Trophoblast cell (in vitro differentiated cells and primary cell): ENCODE data around the gene TDRD15. TPM values are rescaled to one million over a fixed set of nuclear protein-coding genes. Genes with fewer than 3 reads are reported as not detected.
A peak's percentile ranks its signal among the peaks of the same experiment; 100 is the strongest.

Experiments used
- DNase-seq, 2 donors: peaks; one replicate each; pipeline ENCODE4 v3.0.0-alpha.2; 2016
- H2AFZ ChIP-seq: 2 replicates; pipeline ENCODE4 v1.6.1; 2013; ENCODE audit warnings: low read length, moderate library complexity, mild to moderate bottlenecking; ENCODE audit not compliant: insufficient read depth, poor library complexity
- H2AK5ac ChIP-seq: 2 replicates; pipeline ENCODE4 v1.6.1; 2013; ENCODE audit warnings: mild to moderate bottlenecking, low read length
- H2BK120ac ChIP-seq: 2 replicates; pipeline ENCODE4 v1.6.1; 2013; ENCODE audit warnings: low read length, mild to moderate bottlenecking, moderate library complexity; ENCODE audit not compliant: insufficient read depth, poor library complexity
- H2BK12ac ChIP-seq: 2 replicates; pipeline ENCODE4 v1.6.1; 2013; ENCODE audit warnings: mild to moderate bottlenecking, low read length, moderate library complexity
- H2BK5ac ChIP-seq: 2 replicates; pipeline ENCODE4 v1.6.1; 2013; ENCODE audit warnings: low read length, low read depth, moderate library complexity, mild to moderate bottlenecking; ENCODE audit not compliant: poor library complexity
- H3K14ac ChIP-seq: 2 replicates; pipeline ENCODE4 v1.6.1; 2013; ENCODE audit warnings: mild to moderate bottlenecking, low read length
- H3K18ac ChIP-seq: 2 replicates; pipeline ENCODE4 v1.6.1; 2013; ENCODE audit warnings: mild to moderate bottlenecking, low read length
- H3K23ac ChIP-seq: 2 replicates; pipeline ENCODE4 v1.6.1; 2013; ENCODE audit warnings: low read length
- H3K27ac ChIP-seq: 2 replicates; pipeline ENCODE4 v1.5.1; 2013; ENCODE audit warnings: low read depth, mild to moderate bottlenecking, inconsistent platforms, low read length, moderate library complexity
- H3K27me3 ChIP-seq: 2 replicates; pipeline ENCODE4 v1.6.1; 2013; ENCODE audit warnings: inconsistent platforms, mild to moderate bottlenecking, low read length, moderate library complexity; ENCODE audit not compliant: insufficient read depth
- H3K36me3 ChIP-seq, 2 experiments: 1 replicate in 1 of 2; 2 replicates in 1 of 2; pipeline ENCODE4 v1.6.1; 2013; ENCODE audit warnings: low read length in 2 of 2, mild to moderate bottlenecking in 2 of 2, moderate library complexity in 1 of 2; ENCODE audit not compliant: insufficient read depth in 2 of 2, control insufficient read depth in 1 of 2
- H3K4ac ChIP-seq: 2 replicates; pipeline ENCODE4 v1.6.1; 2013; ENCODE audit warnings: low read depth, mild to moderate bottlenecking, low read length, moderate library complexity
- H3K4me1 ChIP-seq, 2 experiments: 1 replicate in 1 of 2; 2 replicates in 1 of 2; pipeline ENCODE4 v1.6.1; 2013; ENCODE audit warnings: low read length in 2 of 2, mild to moderate bottlenecking in 2 of 2, moderate library complexity in 1 of 2; ENCODE audit not compliant: insufficient read depth in 2 of 2, control insufficient read depth in 1 of 2
- H3K4me2 ChIP-seq: 2 replicates; pipeline ENCODE4 v1.6.1; 2013; ENCODE audit warnings: inconsistent platforms, mild to moderate bottlenecking, low read length, moderate library complexity
- H3K4me3 ChIP-seq: 2 replicates; pipeline ENCODE4 v1.5.1; 2013; ENCODE audit warnings: mild to moderate bottlenecking, low read depth, low read length, inconsistent platforms
- H3K79me1 ChIP-seq: one replicate; pipeline ENCODE4 v1.6.1; 2013; ENCODE audit warnings: low read length
- H3K79me2 ChIP-seq: 2 replicates; pipeline ENCODE4 v1.6.1; 2013; ENCODE audit warnings: low read length, mild to moderate bottlenecking; ENCODE audit not compliant: control insufficient read depth, insufficient read depth, poor library complexity
- H3K9ac ChIP-seq: 2 replicates; pipeline ENCODE4 v1.6.1; 2013; ENCODE audit warnings: mild to moderate bottlenecking, low read length
- H3K9me3 ChIP-seq: 2 replicates; pipeline ENCODE4 v1.6.1; 2013; ENCODE audit warnings: low read depth, mild to moderate bottlenecking, control low read depth, inconsistent platforms, low read length; ENCODE audit not compliant: insufficient read depth
- H4K12ac ChIP-seq: 2 replicates; pipeline ENCODE4 v1.6.1; 2013; ENCODE audit warnings: low read depth, mild to moderate bottlenecking, low read length, moderate library complexity
- H4K8ac ChIP-seq: 2 replicates; pipeline ENCODE4 v1.6.1; 2013; ENCODE audit warnings: low read depth, mild to moderate bottlenecking, low read length, moderate library complexity
- H4K91ac ChIP-seq: one replicate; pipeline ENCODE4 v1.6.1; 2013; ENCODE audit warnings: low read depth, mild to moderate bottlenecking, low read length, moderate library complexity
- WGBS: extraction: QIAGEN DNeasy Blood & Tissue Kit; methylation state at CpG from one replicate; pipeline ENCODE4 v1.1.7; 2013; ENCODE audit warnings: missing lambda C conversion rate; ENCODE audit not compliant: insufficient read length, insufficient coverage; ENCODE audit errors: extremely low coverage; 5-methylcytosine and 5-hydroxymethylcytosine counted together
- polyA plus RNA-seq: library from polyadenylated mRNA; stranded (reverse); fragments of 200-250 nt; gene quantifications from 2 replicates; pipeline ENCODE4 v1.2.3, GENCODE V29; 2013

Gene TDRD15
- 0.01 TPM in 2 replicates for polyA plus RNA-seq

GRCh38 chr2:21123473-21124393 is at the start of gene TDRD15:
Gene TDRD15 (plus strand): TSS chr2:21123968. CDS start chr2:21137468, 13,500 bp downstream.
- H3K27me3 ChIP-seq: no peaks in the 10 kb centered on the region
- no peak within 1 kb of the TSS for H2BK120ac ChIP-seq
- H4K91ac ChIP-seq: no peak within 1 kb of the TSS
- H3K36me3 ChIP-seq: no peaks in the 10 kb centered on the region
- H3K9me3 ChIP-seq: no peaks in the 10 kb centered on the region
- no peak within 1 kb of the TSS for H2BK12ac ChIP-seq
- no peak within 1 kb of the TSS for H3K14ac ChIP-seq
- H3K23ac ChIP-seq: peak within 1 kb of the TSS; percentile 83
- H3K4ac ChIP-seq: no peak within 1 kb of the TSS
- DNase-seq: no peak
- H2BK5ac ChIP-seq: no peak within 1 kb of the TSS
- no peak within 1 kb of the TSS for H4K12ac ChIP-seq
- no peak within 1 kb of the TSS for H4K8ac ChIP-seq
- no peak within 1 kb of the TSS for H3K27ac ChIP-seq
- H2AFZ ChIP-seq: no peak within 1 kb of the TSS
- no peak within 1 kb of the TSS for H2AK5ac ChIP-seq
- no peaks in the 10 kb centered on the region for H3K79me1 ChIP-seq
- no peak within 1 kb of the TSS for H3K4me3 ChIP-seq
- no peak within 1 kb of the TSS for H3K4me2 ChIP-seq
- WGBS: no CpG with 5 or more reads among the region's 27 CpGs
- H3K79me2 ChIP-seq: no peaks in the 10 kb centered on the region
- H3K18ac ChIP-seq: no peak within 1 kb of the TSS
- H3K4me1 ChIP-seq: no peaks in the 10 kb centered on the region
- no peak within 1 kb of the TSS for H3K9ac ChIP-seq

- no peak overlapping the region for H2BK120ac ChIP-seq
- no peak overlapping the region for H2AK5ac ChIP-seq
- no peak overlapping the region for H3K27ac ChIP-seq
- no peak overlapping the region for H3K23ac ChIP-seq
- H4K91ac ChIP-seq: no peak overlapping the region
- H3K9me3 ChIP-seq: peaks cover 2% of the 10 kb centered on the region
- no peaks in the 10 kb centered on the region for H3K4me1 ChIP-seq
- H2BK12ac ChIP-seq: no peak overlapping the region
- no peak overlapping the region for H4K8ac ChIP-seq
- DNase-seq: no peak
- H2AFZ ChIP-seq: no peak overlapping the region
- H3K27me3 ChIP-seq: no peaks in the 10 kb centered on the region
- H3K18ac ChIP-seq: no peak overlapping the region
- no peak overlapping the region for H4K12ac ChIP-seq
- no peaks in the 10 kb centered on the region for H3K79me2 ChIP-seq
- no peak overlapping the region for H3K4me2 ChIP-seq
- no peaks in the 10 kb centered on the region for H3K79me1 ChIP-seq
- no peak overlapping the region for H3K14ac ChIP-seq
- no CpG with 5 or more reads among the region's 1 CpG for WGBS
- H2BK5ac ChIP-seq: no peak overlapping the region
- H3K36me3 ChIP-seq: no peaks in the 10 kb centered on the region
- H3K4me3 ChIP-seq: no peak overlapping the region
- no peak overlapping the region for H3K4ac ChIP-seq
- H3K9ac ChIP-seq: no peak overlapping the region
These were observed 45.5 kb upstream of the TDRD15 start for GRCh38 chr2:21078296-21078695.

GRCh38 chr2:21083482-21083881 is 40.3 kb upstream of the TDRD15 start:
- no peak overlapping the region for H2BK5ac ChIP-seq
- H3K14ac ChIP-seq: no peak overlapping the region
- H3K18ac ChIP-seq: no peak overlapping the region
- H3K9ac ChIP-seq: no peak overlapping the region
- no peak overlapping the region for H3K27ac ChIP-seq
- H2AK5ac ChIP-seq: no peak overlapping the region
- no peak for DNase-seq
- H4K91ac ChIP-seq: no peak overlapping the region
- H3K4me3 ChIP-seq: no peak overlapping the region
- no peak overlapping the region for H3K4ac ChIP-seq
- H2BK120ac ChIP-seq: no peak overlapping the region
- no peak overlapping the region for H2AFZ ChIP-seq
- WGBS: no CpG with 5 or more reads among the region's 1 CpG
- H3K27me3 ChIP-seq: no peaks in the 10 kb centered on the region
- no peaks in the 10 kb centered on the region for H3K79me1 ChIP-seq
- no peak overlapping the region for H2BK12ac ChIP-seq
- no peak overlapping the region for H3K23ac ChIP-seq
- peaks cover 2% of the 10 kb centered on the region for H3K9me3 ChIP-seq
- H4K8ac ChIP-seq: no peak overlapping the region
- H3K4me2 ChIP-seq: no peak overlapping the region
- H3K79me2 ChIP-seq: no peaks in the 10 kb centered on the region
- H3K4me1 ChIP-seq: no peaks in the 10 kb centered on the region
- H4K12ac ChIP-seq: no peak overlapping the region
- no peaks in the 10 kb centered on the region for H3K36me3 ChIP-seq

- Histone ChIP-seq H3K4me2 (no peak overlapping the region), H2AFZ (no peak overlapping the region), H3K9me3 (peaks cover 2% of the 10 kb centered on the region), H3K23ac (no peak overlapping the region), H2BK5ac (no peak overlapping the region), H4K8ac (no peak overlapping the region), H3K4me3 (no peak overlapping the region), H3K18ac (no peak overlapping the region), H3K4ac (no peak overlapping the region), H3K9ac (no peak overlapping the region), H3K27me3 (no peaks in the 10 kb centered on the region), H3K14ac (no peak overlapping the region), H2AK5ac (no peak overlapping the region), H2BK12ac (no peak overlapping the region), H3K79me1 (no peaks in the 10 kb centered on the region), H3K79me2 (no peaks in the 10 kb centered on the region), H3K36me3 (no peaks in the 10 kb centered on the region), H3K4me1 (no peaks in the 10 kb centered on the region), H3K27ac (no peak overlapping the region), H4K12ac (no peak overlapping the region), H2BK120ac (no peak overlapping the region), H4K91ac (no peak overlapping the region)
- WGBS: no CpG with 5 or more reads among the region's 4 CpGs
- DNase-seq: no peak
These were observed 39.4 kb upstream of the TDRD15 start for GRCh38 chr2:21084401-21084800.
